K562 (cell line): ENCODE results near the gene NME4. TPM values are rescaled to one million over a fixed set of nuclear protein-coding genes. Genes with fewer than 3 reads are reported as not detected.

Source experiments
- ATAC-seq: fragments of 200-7000 bp; cut with Tn5 transposase; 3 replicates; pipeline ENCODE4 v1.9.1; 2020; ENCODE audit warnings: moderate library complexity
- BruUV-seq: library from RNA; stranded (reverse); fragments of 400-500 nt; replicated peaks from 2 replicates; lab custom pipeline; 2021; lab: Mats Ljungman, UMichigan
- CTCF ChIA-PET: fragments of 300-600 bp; formaldehyde crosslinking; extraction: SDS; loops from one replicate; lab custom pipeline; 2021; ENCODE audit warnings: low intra/inter-chr PET ratio; lab: Yijun Ruan, JAX
- POLR2A ChIA-PET: fragments of 300-600, 350-650 bp; sonication (Branson Sonifier 250); formaldehyde crosslinking; extraction: SDS; loops from one replicate; lab custom pipeline; 2021; ENCODE audit warnings: antibody characterized with exemption, inconsistent platforms; lab: Yijun Ruan, JAX
- DNase-seq, 4 experiments: peaks; one replicate each; pipeline versions ENCODE4 v3.0.0 to v3.0.0-alpha.2; 2011 to 2018; ENCODE audit warnings: low spot score in 3 of 4, mixed read lengths in 3 of 4; ENCODE audit errors: extremely low read depth in 1 of 4
- FAIRE-seq: peaks from 2 replicates; lab custom pipeline; 2011; peaks lifted over from hg19 to GRCh38; lab: Jason Lieb, UNC
- H2AFZ ChIP-seq: 2 replicates; pipeline ENCODE4 v1.6.0; 2011; ENCODE audit warnings: low read depth, low read length, control low read depth, inconsistent platforms
- H3K27ac ChIP-seq: fragments of 200-600 bp; 3 replicates; pipeline ENCODE4 v1.8.0; 2011; ENCODE audit warnings: low read depth, mild to moderate bottlenecking, control low read depth, inconsistent platforms, low read length, moderate library complexity, mixed read lengths; ENCODE audit errors: extremely low read depth
- H3K27me3 ChIP-seq, 2 experiments: fragments of 300-600 bp in 1 of 2; 2 replicates in 1 of 2; 3 replicates in 1 of 2; pipeline versions ENCODE4 v1.6.0 to v1.8.0; 2011; ENCODE audit warnings: inconsistent platforms in 2 of 2, low read length in 2 of 2, mild to moderate bottlenecking in 1 of 2, mixed read lengths in 1 of 2, moderate library complexity in 1 of 2; ENCODE audit not compliant: control insufficient read depth in 2 of 2, insufficient read depth in 2 of 2
- H3K36me3 ChIP-seq: fragments of 300-600 bp; 3 replicates; pipeline ENCODE4 v1.8.0; 2011; ENCODE audit warnings: mild to moderate bottlenecking, low read length, inconsistent platforms; ENCODE audit not compliant: control insufficient read depth, insufficient read depth
- H3K4me1 ChIP-seq, 2 experiments: fragments of 200-600 bp in 1 of 2; replicated peaks in 1 of 2; 2 replicates in 1 of 2; 3 replicates in 1 of 2; pipeline versions ENCODE4 v1.5.1 to v1.8.0; 2011; ENCODE audit warnings: inconsistent platforms in 2 of 2, low read length in 2 of 2, mild to moderate bottlenecking in 1 of 2, mixed read lengths in 1 of 2, moderate library complexity in 1 of 2; ENCODE audit not compliant: control insufficient read depth in 2 of 2, insufficient read depth in 2 of 2
- H3K4me2 ChIP-seq: 2 replicates; pipeline ENCODE4 v1.6.1; 2011; ENCODE audit warnings: low read length, control low read depth, inconsistent platforms, mixed read lengths; ENCODE audit not compliant: insufficient read depth
- H3K4me3 ChIP-seq: fragments of 200-600 bp; sonication (generic), shearing (Covaris generic); 2 replicates; pipeline ENCODE4 v1.5.1; 2016; ENCODE audit warnings: control low read depth, inconsistent platforms
- H3K79me2 ChIP-seq: fragments of 200-600 bp; 3 replicates; pipeline ENCODE4 v1.8.0; 2011; ENCODE audit warnings: low read length, inconsistent platforms; ENCODE audit not compliant: control insufficient read depth, insufficient read depth
- H3K9ac ChIP-seq, 2 experiments: 2 replicates each; pipeline versions ENCODE4 v1.6.0 to v1.6.1; 2011; ENCODE audit warnings: low read depth in 2 of 2, low read length in 2 of 2, control low read depth in 1 of 2, inconsistent platforms in 1 of 2, mild to moderate bottlenecking in 1 of 2, mixed read lengths in 1 of 2; ENCODE audit not compliant: insufficient read depth in 1 of 2
- H3K9me1 ChIP-seq: one replicate; pipeline ENCODE4 v1.6.0; 2011; ENCODE audit warnings: inconsistent platforms, mild to moderate bottlenecking, low read length, moderate library complexity; ENCODE audit not compliant: control insufficient read depth, insufficient read depth
- H3K9me3 ChIP-seq: replicated peaks from 2 replicates; pipeline ENCODE4 v1.5.1; 2011; ENCODE audit warnings: low read depth, low read length, inconsistent platforms; ENCODE audit not compliant: control insufficient read depth, insufficient read depth
- H4K20me1 ChIP-seq: replicated peaks from 2 replicates; pipeline ENCODE4 v1.6.1; 2011; ENCODE audit warnings: low read length, inconsistent platforms, mixed read lengths; ENCODE audit not compliant: control insufficient read depth, insufficient read depth
- ARNT ChIP-seq, 2 experiments: fragments of 450-650 bp; IDR thresholded peaks; 2 replicates each; pipeline ENCODE4 v1.6.1; 2016; ENCODE audit warnings: mild to moderate bottlenecking in 1 of 2
- FOS ChIP-seq: IDR thresholded peaks from 3 replicates; pipeline ENCODE4 v1.6.1; 2011; ENCODE audit not compliant: insufficient read length; ENCODE audit errors: extremely low read depth
- HNRNPK ChIP-seq: fragments of 200-400 bp; formaldehyde crosslinking; IDR thresholded peaks from one replicate; pipeline ENCODE4 v1.6.1; 2018; ENCODE audit warnings: mild to moderate bottlenecking, low read depth, low read length; ENCODE audit not compliant: poor library complexity, severe bottlenecking
- ILK ChIP-seq: fragments of 450-650 bp; IDR thresholded peaks from 2 replicates; pipeline ENCODE4 v1.6.1; 2016; ENCODE audit warnings: missing genetic modification characterization, low read depth, mild to moderate bottlenecking, missing compliant biosample characterization, moderate library complexity, borderline replicate concordance
- MYNN ChIP-seq, 2 experiments: sonication (generic); formaldehyde crosslinking in 1 of 2; IDR thresholded peaks; 2 replicates each; pipeline versions ENCODE4 v1.5.0 to v1.6.1; 2016 to 2020; ENCODE audit warnings: antibody characterized with exemption in 1 of 2, missing genetic modification reagents in 1 of 2
- SMAD4 ChIP-seq: fragments of 250-450 bp; sonication (Bioruptor Pico); conservative IDR thresholded peaks from 2 replicates; pipeline ENCODE4 v1.8.0; 2021; ENCODE audit warnings: inconsistent platforms, mild to moderate bottlenecking, moderate library complexity
- XRCC3 ChIP-seq: fragments of 450-650 bp; IDR thresholded peaks from 2 replicates; pipeline ENCODE4 v1.6.1; 2017; ENCODE audit warnings: mild to moderate bottlenecking, moderate library complexity
- ZNF431 ChIP-seq: sonication (generic); formaldehyde crosslinking; IDR thresholded peaks from 2 replicates; pipeline ENCODE4 v1.8.0; 2022; ENCODE audit warnings: mild to moderate bottlenecking, missing genetic modification reagents
- ZNF644 ChIP-seq: fragments of 200-800 bp; sonication (Bioruptor generic); IDR thresholded peaks from 2 replicates; pipeline ENCODE4 v1.6.1; 2016; ENCODE audit warnings: low read depth, missing genetic modification characterization, missing compliant biosample characterization
- WGBS: fragments of 100-300 bp; shearing (Covaris generic); methylation state at CpG from one replicate; pipeline ENCODE4 v1.1.6; 2016; ENCODE audit warnings: low coverage, mixed read lengths; ENCODE audit not compliant: insufficient coverage; ENCODE audit errors: missing lambda C conversion rate; 5-methylcytosine and 5-hydroxymethylcytosine counted together
- in situ Hi-C: fragments of 300-500 bp; cut with MboI; formaldehyde crosslinking; loops from 4 replicates; pipeline ENCODE4 v1.15.0; 2018; ENCODE audit warnings: inconsistent platforms, mixed read lengths
- intact Hi-C: fragments of 100-400 bp; cut with micrococcal nuclease; formaldehyde crosslinking; loops from 2 replicates; pipeline ENCODE4 v1.14.2; 2022
- polyA plus RNA-seq, 8 experiments: library from polyadenylated mRNA; depleted of rRNA in 4 of 8; stranded (reverse) in 5 of 8; unstranded in 3 of 8; fragments of >200 nt; fragmentation: Nextera tagmentation in 2 of 8; fragmentation: Illumina TruSeq in 1 of 8; extraction: Ambion mirVana in 2 of 8; extraction: Trizol in 1 of 8; gene quantifications; 2 replicates each; pipeline versions ENCODE4 v1.2.1 to v1.2.3, GENCODE V29; 2011 to 2014; ENCODE audit warnings: inconsistent platforms in 1 of 8, missing spikeins in 1 of 8
- total RNA-seq, 7 experiments: library from RNA; depleted of rRNA in 6 of 7; stranded (reverse); fragments of >200 nt in 6 of 7; fragmentation: Illumina TruSeq in 2 of 7; extraction: Trizol in 2 of 7; gene quantifications; 2 replicates each; pipeline versions ENCODE4 v1.2.1 to v1.2.3, GENCODE V29; 2011 to 2021; ENCODE audit warnings: low replicate concordance in 1 of 7
- TF ChIP-seq, protein P1 (sequence below): sonication (generic); formaldehyde crosslinking; IDR thresholded peaks from 2 replicates; pipeline ENCODE4 v1.8.1; 2023; ENCODE audit warnings: mild to moderate bottlenecking, missing genetic modification reagents
- TF ChIP-seq, protein P2 (sequence below), 3 experiments: IDR thresholded peaks in 2 of 3; conservative IDR thresholded peaks in 1 of 3; 2 replicates each; pipeline ENCODE4 v1.5.1; 2011 to 2012; ENCODE audit warnings: low read length in 3 of 3, mild to moderate bottlenecking in 3 of 3, control low read depth in 2 of 3, improper control_type of control experiment in 1 of 3, inconsistent platforms in 1 of 3, low read depth in 1 of 3, mixed read lengths in 1 of 3, moderate library complexity in 1 of 3; ENCODE audit not compliant: insufficient read depth in 2 of 3
- TF ChIP-seq, protein P3 (sequence below), 2 experiments: IDR thresholded peaks; 2 replicates each; pipeline ENCODE4 v1.6.1; 2011; ENCODE audit warnings: borderline replicate concordance in 1 of 2, control low read depth in 1 of 2, low read depth in 1 of 2, low read length in 1 of 2, mild to moderate bottlenecking in 1 of 2, mixed read lengths in 1 of 2, moderate library complexity in 1 of 2; ENCODE audit not compliant: insufficient read depth in 1 of 2, insufficient read length in 1 of 2, poor library complexity in 1 of 2, severe bottlenecking in 1 of 2; ENCODE audit errors: extremely low read depth in 1 of 2
- TF ChIP-seq, protein P4 (sequence below): sonication (generic); formaldehyde crosslinking; IDR thresholded peaks from 2 replicates; pipeline ENCODE4 v1.8.0; 2022; ENCODE audit warnings: missing genetic modification reagents, mild to moderate bottlenecking, borderline replicate concordance
- TF ChIP-seq, protein P5 (sequence below): sonication (generic); IDR thresholded peaks from 2 replicates; pipeline ENCODE4 v1.6.1; 2016

NME4 gene
- total and polyA plus RNA-seq, 9 of the 15 experiments (the other 6 are each of a cell fraction or from before 2014, with no cell fraction given), result 15.4 to 264 (median 139) TPM

DNA sequence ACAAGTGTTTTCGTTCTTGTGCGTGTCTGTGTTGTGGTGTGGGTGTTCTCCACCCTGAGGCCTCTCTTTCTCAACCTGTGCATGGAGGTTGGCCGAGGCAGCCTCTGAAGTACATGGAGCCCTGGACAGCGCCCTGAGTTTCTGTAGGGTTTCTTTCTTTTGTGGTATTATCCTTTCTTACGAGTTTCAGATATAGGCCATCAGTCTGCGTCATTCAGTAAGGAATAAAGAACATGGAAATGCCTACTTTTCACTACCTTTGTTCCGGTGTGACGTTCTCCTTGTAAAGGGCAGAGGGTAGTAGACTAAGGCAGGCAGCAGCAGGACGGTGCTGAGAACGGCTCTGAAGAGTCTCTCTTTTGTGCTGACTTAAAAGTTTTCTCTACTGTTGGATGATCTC lies 47.0 kb downstream of the NME4 start:
- CTCF ChIA-PET, result no interaction called here
- Histone ChIP-seq H3K9ac (no peak overlapping the region), H4K20me1 (no peaks in the 10 kb centered on the region), H3K4me1 (peaks cover 0 to 2% of the 10 kb centered on the region in 2 experiments; a peak in 1 of 5 replicates), H3K27me3 (no peaks in the 10 kb centered on the region), H3K36me3 (no peaks in the 10 kb centered on the region), H3K79me2 (peaks cover 3% of the 10 kb centered on the region; the same call in 1 of the 3 replicates), H3K4me2 (no peak overlapping the region), H3K9me1 (no peaks in the 10 kb centered on the region), H3K27ac (no peak overlapping the region), H3K9me3 (no peaks in the 10 kb centered on the region), H2AFZ (no peak overlapping the region), H3K4me3 (no peak overlapping the region)
- DNase-seq (no peak), ATAC-seq (no peak), FAIRE-seq (no peak)
- TF ChIP-seq, protein P1, sequence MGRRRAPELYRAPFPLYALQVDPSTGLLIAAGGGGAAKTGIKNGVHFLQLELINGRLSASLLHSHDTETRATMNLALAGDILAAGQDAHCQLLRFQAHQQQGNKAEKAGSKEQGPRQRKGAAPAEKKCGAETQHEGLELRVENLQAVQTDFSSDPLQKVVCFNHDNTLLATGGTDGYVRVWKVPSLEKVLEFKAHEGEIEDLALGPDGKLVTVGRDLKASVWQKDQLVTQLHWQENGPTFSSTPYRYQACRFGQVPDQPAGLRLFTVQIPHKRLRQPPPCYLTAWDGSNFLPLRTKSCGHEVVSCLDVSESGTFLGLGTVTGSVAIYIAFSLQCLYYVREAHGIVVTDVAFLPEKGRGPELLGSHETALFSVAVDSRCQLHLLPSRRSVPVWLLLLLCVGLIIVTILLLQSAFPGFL (CRISPR knock-in tag), result no peak
- TF ChIP-seq XRCC3 (no peak), FOS (no peak), MYNN (IDR thresholded peaks at IDR 0.05) (no peak), MYNN (CRISPR knock-in tag; IDR thresholded peaks at IDR 0.05) (no peak), ZNF644 (tag) (no peak), SMAD4 (no peak), HNRNPK (no peak), ARNT (IDR thresholded peaks at IDR 0.05) (no peak), ILK (no peak), ZNF431 (CRISPR knock-in tag) (no peak)
- TF ChIP-seq, protein P2, sequence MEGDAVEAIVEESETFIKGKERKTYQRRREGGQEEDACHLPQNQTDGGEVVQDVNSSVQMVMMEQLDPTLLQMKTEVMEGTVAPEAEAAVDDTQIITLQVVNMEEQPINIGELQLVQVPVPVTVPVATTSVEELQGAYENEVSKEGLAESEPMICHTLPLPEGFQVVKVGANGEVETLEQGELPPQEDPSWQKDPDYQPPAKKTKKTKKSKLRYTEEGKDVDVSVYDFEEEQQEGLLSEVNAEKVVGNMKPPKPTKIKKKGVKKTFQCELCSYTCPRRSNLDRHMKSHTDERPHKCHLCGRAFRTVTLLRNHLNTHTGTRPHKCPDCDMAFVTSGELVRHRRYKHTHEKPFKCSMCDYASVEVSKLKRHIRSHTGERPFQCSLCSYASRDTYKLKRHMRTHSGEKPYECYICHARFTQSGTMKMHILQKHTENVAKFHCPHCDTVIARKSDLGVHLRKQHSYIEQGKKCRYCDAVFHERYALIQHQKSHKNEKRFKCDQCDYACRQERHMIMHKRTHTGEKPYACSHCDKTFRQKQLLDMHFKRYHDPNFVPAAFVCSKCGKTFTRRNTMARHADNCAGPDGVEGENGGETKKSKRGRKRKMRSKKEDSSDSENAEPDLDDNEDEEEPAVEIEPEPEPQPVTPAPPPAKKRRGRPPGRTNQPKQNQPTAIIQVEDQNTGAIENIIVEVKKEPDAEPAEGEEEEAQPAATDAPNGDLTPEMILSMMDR (IDR thresholded peaks at IDR 0.05 in 2 of 3, conservative IDR thresholded peaks at IDR 0.05 in 1 of 3; ENCODE audit: insufficient read depth in 2 of 3, low read depth in 1 of 3, low read length in 3 of 3), result no peak
- TF ChIP-seq, protein P3, sequence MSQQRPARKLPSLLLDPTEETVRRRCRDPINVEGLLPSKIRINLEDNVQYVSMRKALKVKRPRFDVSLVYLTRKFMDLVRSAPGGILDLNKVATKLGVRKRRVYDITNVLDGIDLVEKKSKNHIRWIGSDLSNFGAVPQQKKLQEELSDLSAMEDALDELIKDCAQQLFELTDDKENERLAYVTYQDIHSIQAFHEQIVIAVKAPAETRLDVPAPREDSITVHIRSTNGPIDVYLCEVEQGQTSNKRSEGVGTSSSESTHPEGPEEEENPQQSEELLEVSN (IDR thresholded peaks at IDR 0.05; ENCODE audit: borderline replicate concordance in 1 of 2, extremely low read depth in 1 of 2, insufficient read depth in 1 of 2, insufficient read length in 1 of 2, low read depth in 1 of 2, low read length in 1 of 2, poor library complexity in 1 of 2, severe bottlenecking in 1 of 2), result no peak
- TF ChIP-seq, protein P4, sequence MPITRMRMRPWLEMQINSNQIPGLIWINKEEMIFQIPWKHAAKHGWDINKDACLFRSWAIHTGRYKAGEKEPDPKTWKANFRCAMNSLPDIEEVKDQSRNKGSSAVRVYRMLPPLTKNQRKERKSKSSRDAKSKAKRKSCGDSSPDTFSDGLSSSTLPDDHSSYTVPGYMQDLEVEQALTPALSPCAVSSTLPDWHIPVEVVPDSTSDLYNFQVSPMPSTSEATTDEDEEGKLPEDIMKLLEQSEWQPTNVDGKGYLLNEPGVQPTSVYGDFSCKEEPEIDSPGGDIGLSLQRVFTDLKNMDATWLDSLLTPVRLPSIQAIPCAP (CRISPR knock-in tag), result no peak
- TF ChIP-seq, protein P5, sequence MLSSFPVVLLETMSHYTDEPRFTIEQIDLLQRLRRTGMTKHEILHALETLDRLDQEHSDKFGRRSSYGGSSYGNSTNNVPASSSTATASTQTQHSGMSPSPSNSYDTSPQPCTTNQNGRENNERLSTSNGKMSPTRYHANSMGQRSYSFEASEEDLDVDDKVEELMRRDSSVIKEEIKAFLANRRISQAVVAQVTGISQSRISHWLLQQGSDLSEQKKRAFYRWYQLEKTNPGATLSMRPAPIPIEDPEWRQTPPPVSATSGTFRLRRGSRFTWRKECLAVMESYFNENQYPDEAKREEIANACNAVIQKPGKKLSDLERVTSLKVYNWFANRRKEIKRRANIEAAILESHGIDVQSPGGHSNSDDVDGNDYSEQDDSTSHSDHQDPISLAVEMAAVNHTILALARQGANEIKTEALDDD, result no peak
- BruUV-seq, result no TSS peak
- POLR2A ChIA-PET, result interaction anchor here (0.6 to 0.7 kb wide), 2 partner anchors 18 to 50 kb away, joined by 3 read pairs; no protein-coding TSS in a partner anchor
- 68% methylated on average over 10 of the region's 10 CpGs for WGBS
- in situ Hi-C loops (no loop called here), intact Hi-C loops (no loop called here)
